OCI-LY7 (cell line): ENCODE results near the gene KIRREL3.

Experiments used
- EZH2phosphoT487 ChIP-seq: fragments of 200-600 bp; sonication (generic); IDR thresholded peaks from 2 replicates; pipeline ENCODE4 v1.6.1; 2018; ENCODE audit warnings: low read depth, borderline replicate concordance, mild to moderate bottlenecking, mixed run types, antibody characterized with exemption, low read length, moderate library complexity, mixed read lengths
- TF ChIP-seq, protein P1 (sequence below): fragments of 200-600 bp; sonication (generic); conservative IDR thresholded peaks from 2 replicates; pipeline ENCODE4 v1.5.1; 2014; ENCODE audit warnings: mild to moderate bottlenecking, antibody characterized with exemption, low read length, moderate library complexity, mixed read lengths

DNA sequence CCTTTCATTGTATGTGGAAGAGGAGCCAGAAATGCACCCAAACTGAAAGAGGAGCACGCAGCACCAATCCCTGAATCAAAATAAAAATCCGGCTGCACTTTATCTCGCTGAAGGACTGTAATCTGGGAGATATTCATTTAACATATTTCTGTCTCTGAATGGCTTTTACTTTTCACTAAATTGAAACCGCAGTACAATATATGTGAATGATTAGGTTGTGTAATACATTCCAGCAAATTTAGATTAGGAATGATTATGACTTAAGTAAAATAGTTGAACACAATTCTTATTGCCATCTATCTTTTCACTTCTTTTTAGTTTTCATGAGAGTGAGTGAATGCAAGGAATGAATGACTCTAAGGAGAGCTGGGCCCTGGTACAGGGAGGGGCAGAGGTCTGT is 413.0 kb downstream of the KIRREL3 start:
- TF ChIP-seq, protein P1, sequence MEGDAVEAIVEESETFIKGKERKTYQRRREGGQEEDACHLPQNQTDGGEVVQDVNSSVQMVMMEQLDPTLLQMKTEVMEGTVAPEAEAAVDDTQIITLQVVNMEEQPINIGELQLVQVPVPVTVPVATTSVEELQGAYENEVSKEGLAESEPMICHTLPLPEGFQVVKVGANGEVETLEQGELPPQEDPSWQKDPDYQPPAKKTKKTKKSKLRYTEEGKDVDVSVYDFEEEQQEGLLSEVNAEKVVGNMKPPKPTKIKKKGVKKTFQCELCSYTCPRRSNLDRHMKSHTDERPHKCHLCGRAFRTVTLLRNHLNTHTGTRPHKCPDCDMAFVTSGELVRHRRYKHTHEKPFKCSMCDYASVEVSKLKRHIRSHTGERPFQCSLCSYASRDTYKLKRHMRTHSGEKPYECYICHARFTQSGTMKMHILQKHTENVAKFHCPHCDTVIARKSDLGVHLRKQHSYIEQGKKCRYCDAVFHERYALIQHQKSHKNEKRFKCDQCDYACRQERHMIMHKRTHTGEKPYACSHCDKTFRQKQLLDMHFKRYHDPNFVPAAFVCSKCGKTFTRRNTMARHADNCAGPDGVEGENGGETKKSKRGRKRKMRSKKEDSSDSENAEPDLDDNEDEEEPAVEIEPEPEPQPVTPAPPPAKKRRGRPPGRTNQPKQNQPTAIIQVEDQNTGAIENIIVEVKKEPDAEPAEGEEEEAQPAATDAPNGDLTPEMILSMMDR: no peak
- TF ChIP-seq EZH2phosphoT487: no peak
